ENCODE measurements around the gene MIS18BP1. TPM values are rescaled to one million over a fixed set of nuclear protein-coding genes. Genes with fewer than 3 reads are reported as not detected.

Gene MIS18BP1
- total RNA-seq, 1 donor from 2014 or later = 26.7 TPM

Other genes starting within 250 kb of the MIS18BP1 start
- gene PRPF39, start 169.1 kb downstream of the MIS18BP1 start, total RNA-seq = 9.0 and 29.6 TPM in 2 replicates
- 45.3 and 51.6 TPM in 2 replicates for gene FKBP3, start 118.7 kb downstream of the MIS18BP1 start, total RNA-seq
- 4.8 and 6.2 TPM in 2 replicates for gene FANCM, start 117.3 kb downstream of the MIS18BP1 start, total RNA-seq

Measured in glomerular endothelial cell (primary cell).